ENCODE measurements around the gene GALNT14. TPM values are rescaled to one million over a fixed set of nuclear protein-coding genes. Genes with fewer than 3 reads are reported as not detected.

The GALNT14 gene
- total RNA-seq, 1 experiment from 2014 or later: 2.7 TPM

GRCh38 chr2:31139671-31140070 lies 1.4 kb upstream of the GALNT14 start:
- Mint-ChIP-seq H3K27ac (no peak overlapping the region), H3K4me1 (peaks cover 34 to 40% of the 10 kb centered on the region in 2 experiments), H3K9me3 (0 out of 5 replicates have a peak, but pooled peaks cover 0 to 6% of the 10 kb centered on the region in 2 experiments), H3K27me3 (ENCODE audit: low read depth) (peaks cover 76% of the 10 kb centered on the region), H3K4me3 (no peak overlapping the region), H3K36me3 (ENCODE audit: insufficient read depth in 1 of 3, low read depth in 3 of 3) (no peaks in the 10 kb centered on the region)
- Histone ChIP-seq H3K56ac (ENCODE audit: insufficient read length, low read depth, low read length) (no peak overlapping the region), H4K5ac (ENCODE audit: insufficient read length, low read depth, low read length) (no peak overlapping the region), H2BK5ac (ENCODE audit: insufficient read length, low read length) (no peak overlapping the region), H3K23ac (ENCODE audit: insufficient read length, low read depth, low read length) (no peak overlapping the region), H2AFZ (ENCODE audit: low read length) (no peak overlapping the region), H2BK120ac (ENCODE audit: low read depth, low read length, poor library complexity, severe bottlenecking) (no peak overlapping the region), H3K9ac (ENCODE audit: extremely low read depth, insufficient read length, low read length) (no peak overlapping the region), H3K79me1 (ENCODE audit: insufficient read depth, low read depth, low read length, poor library complexity, severe bottlenecking) (no peaks in the 10 kb centered on the region), H3K23me2 (ENCODE audit: insufficient read length, low read depth, low read length, poor library complexity, severe bottlenecking) (peaks cover 10% of the 10 kb centered on the region), H4K8ac (replicated peaks; ENCODE audit: insufficient read length, low read depth, low read length) (no peak overlapping the region), H3K18ac (ENCODE audit: insufficient read length, low read depth, low read length) (no peak overlapping the region), H3K14ac (ENCODE audit: insufficient read depth, low read length) (no peak overlapping the region), H3K4ac (ENCODE audit: low read depth, low read length) (no peak overlapping the region), H3K27me3 (ENCODE audit: insufficient read depth, low read length) (peaks cover 20% of the 10 kb centered on the region; the same call in 1 of the 2 replicates), H3K27ac (ENCODE audit: insufficient read length, low read depth, low read length) (no peak overlapping the region), H3K79me2 (ENCODE audit: insufficient read depth, low read length) (no peaks in the 10 kb centered on the region), H3K4me1 (ENCODE audit: insufficient read depth, low read length) (peaks cover 6% of the 10 kb centered on the region; the same call in 1 of the 2 replicates), H3T11ph (ENCODE audit: low read length) (no peak overlapping the region), H3K9me3 (ENCODE audit: control insufficient read depth, low read depth, low read length) (no peaks in the 10 kb centered on the region), H2AK5ac (ENCODE audit: insufficient read length, low read length) (no peak overlapping the region), H2BK20ac (ENCODE audit: low read depth, low read length, poor library complexity, severe bottlenecking) (no peak overlapping the region), H2BK12ac (ENCODE audit: insufficient read length, low read depth, low read length) (no peak overlapping the region), H4K91ac (ENCODE audit: insufficient read length, low read depth, low read length) (no peak overlapping the region), H2BK15ac (ENCODE audit: low read depth, low read length) (no peak overlapping the region), H4K20me1 (ENCODE audit: control insufficient read depth, insufficient read depth, insufficient read length) (no peaks in the 10 kb centered on the region), H3K4me2 (ENCODE audit: insufficient read depth, insufficient read length, low read length) (no peak overlapping the region)
- TF ChIP-seq CTCF (conservative IDR thresholded peaks at IDR 0.05): no peak
- no CpG with 5 or more reads among the region's 4 CpGs for WGBS (ENCODE audit: extremely low coverage, insufficient read length, low lambda C conversion rate)
- DNase-seq: no peak

All from H9 (cell line).